Measurements from ENCODE around the gene PAQR5. TPM values are rescaled to one million over a fixed set of nuclear protein-coding genes. Genes with fewer than 3 reads are reported as not detected.

PAQR5 gene
- total RNA-seq, 1 donor from 2014 or later: not detected

DNA sequence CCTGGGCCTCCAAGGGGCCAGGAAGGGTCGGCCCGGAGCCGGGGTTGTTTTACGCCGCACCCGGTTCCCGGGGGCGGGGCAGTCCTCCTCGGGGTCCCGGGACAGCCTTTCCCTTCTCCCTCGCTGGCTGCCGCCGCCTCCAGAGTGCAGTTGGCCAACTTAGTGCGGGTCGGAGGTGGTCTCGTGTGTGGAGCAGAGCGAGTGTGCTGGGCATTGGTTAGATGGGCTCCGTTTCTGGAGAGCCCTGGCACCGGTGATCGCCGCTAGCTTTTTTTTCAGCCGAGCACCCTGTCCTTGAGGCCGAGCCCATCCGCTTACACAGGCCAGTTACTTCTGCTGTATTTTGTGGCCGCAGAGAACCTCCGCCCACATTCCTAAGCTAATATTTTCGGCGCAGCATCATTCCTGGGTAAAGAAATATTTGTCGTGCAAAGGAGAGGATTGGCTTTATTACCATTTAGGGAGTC, 116.0 kb downstream of the PAQR5 start:
- POLR2A ChIA-PET: interaction anchor here (1.6 to 4.8 kb wide), 2 partner anchors 38 to 48 kb away, joined by 9 to 43 read pairs; partner anchors contain the start of gene RPLP1
- no peak for DNase-seq
- no peaks in the 10 kb centered on the region for H3K9me3 Mint-ChIP-seq
- TF ChIP-seq, protein P1, sequence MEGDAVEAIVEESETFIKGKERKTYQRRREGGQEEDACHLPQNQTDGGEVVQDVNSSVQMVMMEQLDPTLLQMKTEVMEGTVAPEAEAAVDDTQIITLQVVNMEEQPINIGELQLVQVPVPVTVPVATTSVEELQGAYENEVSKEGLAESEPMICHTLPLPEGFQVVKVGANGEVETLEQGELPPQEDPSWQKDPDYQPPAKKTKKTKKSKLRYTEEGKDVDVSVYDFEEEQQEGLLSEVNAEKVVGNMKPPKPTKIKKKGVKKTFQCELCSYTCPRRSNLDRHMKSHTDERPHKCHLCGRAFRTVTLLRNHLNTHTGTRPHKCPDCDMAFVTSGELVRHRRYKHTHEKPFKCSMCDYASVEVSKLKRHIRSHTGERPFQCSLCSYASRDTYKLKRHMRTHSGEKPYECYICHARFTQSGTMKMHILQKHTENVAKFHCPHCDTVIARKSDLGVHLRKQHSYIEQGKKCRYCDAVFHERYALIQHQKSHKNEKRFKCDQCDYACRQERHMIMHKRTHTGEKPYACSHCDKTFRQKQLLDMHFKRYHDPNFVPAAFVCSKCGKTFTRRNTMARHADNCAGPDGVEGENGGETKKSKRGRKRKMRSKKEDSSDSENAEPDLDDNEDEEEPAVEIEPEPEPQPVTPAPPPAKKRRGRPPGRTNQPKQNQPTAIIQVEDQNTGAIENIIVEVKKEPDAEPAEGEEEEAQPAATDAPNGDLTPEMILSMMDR (IDR thresholded peaks at IDR 0.05): no peak
- peaks cover 4% of the 10 kb centered on the region for H3K27me3 Mint-ChIP-seq
- no peak overlapping the region for H3K27ac Mint-ChIP-seq
- H3K4me3 Mint-ChIP-seq: peak overlapping the region; percentile 78
- H3K4me1 Mint-ChIP-seq: peaks cover 11% of the 10 kb centered on the region
- peaks cover 2% of the 10 kb centered on the region for H3K36me3 Mint-ChIP-seq (ENCODE audit: low read depth)
- ATAC-seq (ENCODE audit: low read depth): no peak
- intact Hi-C loops (cut with micrococcal nuclease): loop anchor here (1.0 to 5.0 kb wide), 5 partner anchors 20 to 252 kb away; partner anchors contain the start of genes GLCE and RPLP1
- CTCF ChIA-PET: no interaction called here

DNA sequence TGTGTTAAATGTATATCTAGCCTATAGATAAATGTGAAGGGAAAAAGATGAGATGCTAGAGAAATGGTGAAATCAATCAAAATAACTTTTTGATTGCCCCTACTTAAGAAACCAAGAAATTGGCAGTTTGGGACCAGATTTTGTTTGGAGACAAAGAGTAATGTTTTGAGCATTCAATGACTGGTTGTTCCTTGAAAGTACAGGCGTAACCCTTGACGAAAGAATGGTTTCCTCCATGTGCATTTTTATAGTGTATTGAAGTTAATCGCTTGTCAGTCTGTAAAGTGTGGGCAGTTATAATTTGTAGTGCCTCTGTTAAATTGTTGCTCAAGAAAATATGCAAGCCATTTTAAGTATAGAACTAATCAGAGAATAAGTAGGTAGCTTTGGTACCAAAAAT, 116.7 kb downstream of the PAQR5 start:
- POLR2A ChIA-PET: interaction anchor here (1.6 to 4.8 kb wide), 2 partner anchors 37 to 47 kb away, joined by 9 to 43 read pairs; partner anchors contain the start of gene RPLP1
- ATAC-seq (ENCODE audit: low read depth): no peak
- H3K4me1 Mint-ChIP-seq: peaks cover 11% of the 10 kb centered on the region
- no peak for DNase-seq
- intact Hi-C loops (cut with micrococcal nuclease): loop anchor here (2.0 kb wide), 2 partner anchors 21 to 47 kb away; no protein-coding TSS in a partner anchor
- peaks cover 4% of the 10 kb centered on the region for H3K27me3 Mint-ChIP-seq
- CTCF ChIA-PET: no interaction called here
- peak overlapping the region; percentile 42 for H3K4me3 Mint-ChIP-seq
- H3K27ac Mint-ChIP-seq: no peak overlapping the region
- no peaks in the 10 kb centered on the region for H3K9me3 Mint-ChIP-seq
- H3K36me3 Mint-ChIP-seq (ENCODE audit: low read depth): peaks cover 2% of the 10 kb centered on the region
- TF ChIP-seq, protein P1 (IDR thresholded peaks at IDR 0.05): no peak

DNA sequence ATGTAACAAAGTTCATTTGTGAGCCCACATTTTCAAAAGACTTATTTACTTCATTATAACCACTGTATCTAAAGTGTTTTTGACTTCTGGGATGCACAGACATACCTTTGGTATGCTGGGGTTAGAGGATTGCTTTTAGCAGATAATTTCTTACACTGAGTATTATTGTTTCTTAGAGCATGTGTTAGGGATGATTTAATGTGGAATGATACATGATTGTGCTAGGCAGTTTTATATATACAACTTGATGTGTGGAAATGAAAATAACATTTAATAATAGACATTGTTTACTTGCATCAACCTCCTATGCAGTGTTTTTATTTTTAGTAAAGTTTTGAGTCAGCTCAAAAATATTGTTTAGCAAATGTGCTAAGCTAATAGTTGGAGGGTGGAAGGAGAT, 118.9 kb downstream of the PAQR5 start:
- CTCF ChIA-PET: no interaction called here
- TF ChIP-seq, protein P1 (IDR thresholded peaks at IDR 0.05): no peak
- Mint-ChIP-seq H3K4me1 (peaks cover 11% of the 10 kb centered on the region), H3K27me3 (peaks cover 3% of the 10 kb centered on the region), H3K27ac (no peak overlapping the region), H3K4me3 (no peak overlapping the region), H3K36me3 (ENCODE audit: low read depth) (peaks cover 2% of the 10 kb centered on the region), H3K9me3 (no peaks in the 10 kb centered on the region)
- intact Hi-C loops (cut with micrococcal nuclease): no loop called here
- ATAC-seq (ENCODE audit: low read depth) (no peak), DNase-seq (no peak)
- POLR2A ChIA-PET: interaction anchor here (1.1 to 1.4 kb wide), 2 partner anchors 35 to 46 kb away, joined by 3 to 5 read pairs; partner anchors contain the start of gene RPLP1

DNA sequence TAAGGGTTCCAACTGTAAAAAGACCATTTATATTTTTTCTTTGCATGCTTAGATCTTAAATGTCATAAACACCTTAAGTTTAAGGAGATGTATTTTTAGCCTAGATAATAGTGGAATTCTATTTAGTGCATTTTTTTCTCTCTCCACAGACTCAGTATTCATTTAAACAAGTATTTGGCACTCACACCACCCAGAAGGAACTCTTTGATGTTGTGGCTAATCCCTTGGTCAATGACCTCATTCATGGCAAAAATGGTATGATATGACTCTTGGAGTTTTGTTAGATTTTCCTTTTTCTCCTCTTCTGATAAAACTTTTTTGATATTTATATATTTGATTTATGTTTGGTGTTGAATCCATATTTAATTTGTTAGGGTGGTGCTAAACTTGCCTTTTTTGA, 122.8 kb downstream of the PAQR5 start:
- DNase-seq (no peak), ATAC-seq (ENCODE audit: low read depth) (no peak)
- ChIA-PET POLR2A (no interaction called here), CTCF (no interaction called here)
- Mint-ChIP-seq H3K36me3 (ENCODE audit: low read depth) (no peaks in the 10 kb centered on the region), H3K9me3 (no peaks in the 10 kb centered on the region), H3K4me1 (no peaks in the 10 kb centered on the region), H3K27ac (no peak overlapping the region), H3K27me3 (no peaks in the 10 kb centered on the region), H3K4me3 (no peak overlapping the region)
- intact Hi-C loops (cut with micrococcal nuclease): no loop called here
- TF ChIP-seq, protein P1 (IDR thresholded peaks at IDR 0.05): no peak

DNA sequence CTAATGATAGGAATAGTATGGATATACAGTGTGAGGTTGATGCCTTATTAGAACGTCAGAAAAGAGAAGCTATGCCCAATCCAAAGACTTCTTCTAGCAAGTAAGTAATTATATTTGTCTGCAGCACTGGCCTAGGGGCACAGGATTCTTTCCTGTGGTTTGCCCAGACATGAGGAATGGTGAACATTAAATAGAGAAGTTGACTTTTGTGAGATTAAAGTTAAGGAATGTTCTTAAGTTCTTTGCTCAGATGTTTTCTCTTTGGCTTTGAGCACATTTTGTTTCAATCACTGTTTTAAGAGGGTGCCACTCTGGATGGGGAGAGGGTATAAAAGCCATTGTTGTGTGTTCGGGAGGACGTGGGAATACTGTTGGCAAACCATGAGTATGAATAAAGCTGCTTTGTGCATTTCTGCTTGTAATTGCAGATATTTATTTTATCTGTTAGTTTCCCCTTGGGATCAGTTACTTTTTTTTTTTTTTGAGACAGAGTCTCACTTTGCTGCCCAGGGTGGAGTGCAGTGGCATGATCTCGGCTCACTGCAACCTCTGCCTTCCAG, 123.7 kb downstream of the PAQR5 start:
- H3K27ac Mint-ChIP-seq: no peak overlapping the region
- H3K9me3 Mint-ChIP-seq: no peaks in the 10 kb centered on the region
- intact Hi-C loops (cut with micrococcal nuclease): no loop called here
- ChIA-PET CTCF (no interaction called here), POLR2A (interaction anchor here (0.8 kb wide), 1 partner anchor 1684 kb away, joined by 4 read pairs; no protein-coding TSS in a partner anchor)
- H3K4me1 Mint-ChIP-seq: no peaks in the 10 kb centered on the region
- H3K27me3 Mint-ChIP-seq: no peaks in the 10 kb centered on the region
- no peak for DNase-seq
- ATAC-seq (ENCODE audit: low read depth): no peak
- no peak overlapping the region for H3K4me3 Mint-ChIP-seq
- TF ChIP-seq, protein P1 (IDR thresholded peaks at IDR 0.05): no peak
- no peaks in the 10 kb centered on the region for H3K36me3 Mint-ChIP-seq (ENCODE audit: low read depth)

Data from activated B cell treated with CpG ODN at 0.5 μM for 24 hours (primary cell).